GM12892 (cell line): ENCODE results near the gene SLC66A1.
"Not testable (repeated sequence)": the region's sequence is repeated elsewhere in the genome, so short reads cannot be mapped to it uniquely, and the experiment has no call there.

ENCODE experiments used
- POLR2A ChIP-seq: IDR thresholded peaks from 2 replicates; pipeline ENCODE4 v1.6.1; 2011; ENCODE audit warnings: low read depth, low read length, control low read depth
- POLR2AphosphoS5 ChIP-seq: IDR thresholded peaks from 2 replicates; pipeline ENCODE4 v1.6.1; 2011; ENCODE audit warnings: low read depth, low read length, control low read depth

DNA sequence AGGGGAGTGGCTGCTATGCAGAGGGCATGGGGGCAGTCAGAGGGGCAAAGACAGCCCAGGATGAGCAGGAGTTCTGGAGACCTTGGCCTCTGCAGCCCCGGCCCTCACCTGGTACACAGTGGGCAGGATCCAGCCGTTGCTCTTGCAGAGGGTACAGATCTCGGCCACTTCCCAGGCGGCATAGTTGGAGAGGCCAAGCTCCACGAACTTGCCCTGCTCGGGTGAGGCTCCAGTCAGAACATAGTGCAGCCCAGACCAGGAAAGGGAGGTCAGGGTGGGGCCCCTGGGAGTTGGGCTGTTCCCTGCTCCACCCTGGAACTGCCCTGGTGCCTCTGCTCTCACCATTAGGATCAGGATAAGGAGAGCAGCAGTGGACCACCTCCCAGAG is 41.8 kb upstream of the SLC66A1 start:
- TF ChIP-seq POLR2AphosphoS5, POLR2A: not testable (repeated sequence)
